SK-N-DZ (cell line): ENCODE measurements around the gene RPS4Y1. TPM values are rescaled to one million over a fixed set of nuclear protein-coding genes. Genes with fewer than 3 reads are reported as not detected.
"Not testable (repeated sequence)": the region's sequence is repeated elsewhere in the genome, so short reads cannot be mapped to it uniquely, and the experiment has no call there.

Source experiments
- DNase-seq: peaks from one replicate; pipeline ENCODE4 v3.0.0-alpha.2; 2015; ENCODE audit warnings: low spot score
- polyA plus RNA-seq, 2 experiments: library from polyadenylated mRNA; depleted of rRNA; stranded (reverse); fragments of >200 nt; gene quantifications; 2 replicates each; pipeline ENCODE4 v1.2.3, GENCODE V29; 2014

RPS4Y1 gene
- polyA plus RNA-seq (2014; cell fraction: cytosol; rRNA removed) = not detected in 2 replicates
- polyA plus RNA-seq (2014; cell fraction: nucleus; rRNA removed) = not detected in 2 replicates

DNA sequence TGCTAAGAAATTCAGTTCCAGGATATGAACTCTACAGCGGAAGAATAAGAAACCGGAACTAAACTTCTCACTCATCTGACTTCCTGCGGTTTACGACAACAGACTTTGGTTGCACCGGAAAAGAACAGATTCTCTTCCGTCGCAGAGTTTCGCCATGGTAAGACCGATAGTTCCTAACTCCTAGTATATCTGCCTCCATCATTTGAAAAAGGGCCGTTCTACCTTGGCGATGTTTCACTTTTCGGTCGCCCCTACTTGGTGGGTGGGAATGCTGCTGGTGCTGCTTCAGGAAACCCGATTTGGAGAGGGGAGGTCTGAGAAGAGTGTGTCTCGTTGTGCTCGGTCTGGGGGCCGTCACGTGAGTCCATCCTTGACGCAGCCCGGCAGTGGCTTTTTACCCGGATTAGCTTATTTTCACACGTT is at the start of gene RPS4Y1:
Gene RPS4Y1, plus strand, starts transcription at position 132 of the 423 bp plus-strand sequence. Its CDS starts 23 bp downstream, at position 155.
- no peak for DNase-seq

DNA sequence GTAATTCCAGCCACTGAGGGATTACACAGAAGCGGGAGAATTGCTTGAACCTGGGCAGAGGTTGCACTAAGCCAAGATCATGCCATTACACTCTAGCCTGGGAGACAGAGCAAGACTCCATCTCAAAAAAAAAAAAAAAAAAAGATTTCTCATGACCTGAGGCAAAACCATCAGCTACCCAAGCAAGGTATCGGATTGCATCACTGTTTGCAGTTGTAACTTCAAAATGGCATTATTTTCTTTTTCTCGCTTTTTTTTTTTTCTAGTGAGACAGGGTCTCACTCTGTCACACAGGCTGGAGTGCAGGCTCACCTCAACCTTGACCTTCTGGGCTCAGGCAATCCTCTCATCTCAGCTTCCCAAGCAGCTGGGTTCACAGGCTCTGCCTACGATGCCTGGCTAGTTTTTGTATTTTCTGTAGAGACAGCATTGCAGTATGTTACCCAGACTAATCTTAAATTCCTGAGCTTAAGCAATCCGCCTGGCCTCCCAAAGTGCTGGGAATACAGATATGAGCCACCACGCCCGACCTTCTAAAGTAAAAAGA is 44.4 kb upstream of the RPS4Y1 start:
- no peak for DNase-seq

DNA sequence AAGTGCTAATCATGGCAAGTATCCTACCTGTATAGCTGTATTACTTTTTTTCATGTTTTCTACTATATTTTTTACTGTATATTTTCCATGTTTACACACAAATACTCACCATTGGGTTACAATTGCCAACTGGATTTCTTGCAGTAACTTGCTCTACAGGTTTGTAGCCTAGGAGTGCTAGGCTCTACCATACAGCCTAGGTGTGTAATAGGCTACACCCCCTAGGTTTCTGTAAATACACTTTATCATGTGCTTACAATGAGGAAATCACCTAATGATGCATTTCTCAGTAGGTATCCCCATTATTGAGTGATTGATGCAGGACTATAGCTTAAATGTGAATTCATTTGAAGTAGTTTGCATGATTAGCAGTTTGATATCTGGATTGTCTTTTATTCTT is 43.4 kb upstream of the RPS4Y1 start:
- no peak for DNase-seq

DNA sequence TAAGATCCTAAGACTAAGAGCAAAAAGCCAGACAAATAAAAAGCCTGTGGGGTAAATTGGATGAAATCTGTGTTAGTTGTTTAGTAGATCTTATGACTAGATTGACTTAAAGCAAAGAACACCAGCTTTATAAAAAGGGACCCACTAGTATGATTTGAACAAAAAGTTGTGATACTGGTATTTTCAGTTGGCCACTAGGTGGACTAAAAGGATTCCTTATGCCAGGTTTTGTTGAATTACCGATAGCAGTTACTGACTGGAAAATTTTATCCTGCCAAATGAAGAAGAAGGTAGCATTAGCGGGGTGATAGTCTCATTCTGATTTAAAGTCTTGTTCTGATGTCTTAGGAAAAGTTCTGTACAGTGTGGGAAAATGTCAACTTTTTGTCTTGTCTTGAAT is 41.2 kb upstream of the RPS4Y1 start:
- no peak for DNase-seq

DNA sequence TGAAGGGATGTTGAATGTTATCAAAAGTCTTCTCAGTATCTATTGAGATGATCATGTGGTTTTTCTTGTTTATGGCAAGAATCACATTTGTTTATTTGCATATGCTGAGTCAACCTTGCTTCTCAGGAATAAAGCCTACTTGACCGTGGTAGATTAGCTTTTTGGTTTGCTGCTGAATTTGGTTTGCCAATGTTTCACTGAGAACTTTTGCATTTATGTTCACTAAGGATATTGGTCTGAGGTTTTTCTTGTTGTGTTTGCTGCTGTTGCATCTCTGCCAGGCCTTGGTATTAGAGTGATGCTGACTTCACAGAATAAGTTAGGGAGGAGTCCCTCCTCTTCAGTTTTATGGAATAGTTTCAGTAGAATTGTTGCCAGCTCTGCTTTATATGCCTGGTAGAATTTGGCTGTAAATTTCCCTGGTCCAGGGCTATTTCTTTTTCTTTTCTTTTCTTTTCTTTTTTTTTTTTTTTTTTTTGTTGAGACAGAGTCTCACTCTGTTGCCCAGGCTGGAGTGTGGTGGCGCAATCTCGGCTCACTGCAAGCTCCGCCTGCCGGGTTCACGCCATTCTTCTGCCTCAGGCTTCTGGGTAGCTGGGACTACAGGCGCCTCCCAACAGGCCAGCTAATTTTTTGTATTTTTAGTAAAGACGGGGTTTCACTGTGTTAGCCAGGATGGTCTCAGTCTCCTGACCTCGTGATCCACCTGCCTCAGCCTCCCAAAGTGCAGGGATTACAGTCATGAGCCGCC is 24.1 kb upstream of the RPS4Y1 start:
- DNase-seq = not testable (repeated sequence)

DNA sequence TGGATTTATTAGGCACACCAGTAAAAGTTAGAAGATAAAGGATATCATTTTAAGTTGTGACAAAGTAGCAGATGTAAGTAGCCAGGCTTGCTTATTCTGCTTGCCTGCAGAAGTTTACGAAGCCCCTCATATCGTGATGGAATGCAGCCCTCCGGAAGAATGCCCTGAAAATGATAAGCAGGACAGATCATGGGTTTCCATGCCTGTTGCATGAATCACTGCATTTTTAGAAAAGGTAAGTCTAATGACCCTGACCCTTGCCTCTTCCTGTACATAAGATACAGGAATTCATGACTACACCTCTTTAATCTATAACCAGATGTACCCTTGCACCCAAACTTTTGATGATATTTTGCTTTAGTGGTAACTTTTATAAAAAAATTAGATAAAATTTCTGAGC is 16.9 kb upstream of the RPS4Y1 start:
- no peak for DNase-seq

DNA sequence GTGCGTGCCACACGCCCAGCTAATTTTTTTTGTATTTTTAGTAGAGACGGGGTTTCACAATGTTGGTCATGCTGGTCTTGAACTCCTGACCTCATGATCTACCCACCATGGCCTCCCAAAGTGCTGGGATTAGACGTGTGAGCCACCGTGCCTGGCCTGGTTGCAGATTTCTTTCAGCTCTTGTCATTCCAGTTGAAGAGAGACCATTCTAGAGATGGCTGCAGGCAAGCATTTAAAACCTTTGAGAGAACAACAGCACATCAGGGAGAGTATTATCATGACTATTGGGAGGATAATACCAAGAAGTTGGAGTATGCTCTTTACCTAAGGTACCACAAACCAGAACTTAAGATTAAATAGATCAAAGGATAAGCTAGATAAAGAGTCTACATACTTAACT is 12.9 kb upstream of the RPS4Y1 start:
- DNase-seq = no peak

DNA sequence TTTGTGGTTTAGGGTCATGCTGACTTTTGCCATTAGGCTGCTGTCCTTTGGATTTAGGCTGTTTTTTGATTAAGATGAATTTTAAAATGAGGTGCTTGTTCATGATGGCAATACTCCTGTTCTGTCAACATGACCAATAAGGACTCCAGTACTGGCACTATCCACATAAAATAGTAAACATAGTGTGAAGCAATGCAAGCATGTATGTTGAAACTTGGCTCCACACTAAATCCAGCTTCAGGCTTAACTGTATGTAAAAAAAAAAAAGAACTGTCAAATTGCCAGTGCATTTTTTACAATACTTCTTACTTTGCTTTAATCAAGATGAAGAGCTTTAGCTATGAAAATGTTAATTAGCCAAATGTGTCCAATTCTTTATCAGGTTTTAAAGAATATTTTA is 6.2 kb upstream of the RPS4Y1 start:
- no peak for DNase-seq

DNA sequence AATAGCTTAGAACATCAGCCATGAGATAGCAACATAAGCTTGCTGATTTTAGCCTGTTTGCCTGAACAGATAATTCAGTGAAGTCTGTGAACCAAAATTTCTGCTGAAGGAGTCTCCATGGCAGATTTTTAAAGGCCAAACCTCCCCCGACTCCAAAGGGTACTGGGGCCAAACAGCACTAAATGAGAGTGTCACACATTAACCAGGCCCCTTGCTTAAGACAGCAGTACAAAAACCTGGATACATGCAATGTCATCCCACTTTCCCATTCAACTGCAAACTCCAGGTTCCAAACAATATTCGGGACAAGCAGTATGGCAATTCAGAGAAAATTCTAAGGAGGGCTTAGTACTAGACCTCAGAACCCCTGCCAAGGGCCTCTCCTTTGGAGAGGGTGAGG is 4.3 kb upstream of the RPS4Y1 start:
- no peak for DNase-seq

DNA sequence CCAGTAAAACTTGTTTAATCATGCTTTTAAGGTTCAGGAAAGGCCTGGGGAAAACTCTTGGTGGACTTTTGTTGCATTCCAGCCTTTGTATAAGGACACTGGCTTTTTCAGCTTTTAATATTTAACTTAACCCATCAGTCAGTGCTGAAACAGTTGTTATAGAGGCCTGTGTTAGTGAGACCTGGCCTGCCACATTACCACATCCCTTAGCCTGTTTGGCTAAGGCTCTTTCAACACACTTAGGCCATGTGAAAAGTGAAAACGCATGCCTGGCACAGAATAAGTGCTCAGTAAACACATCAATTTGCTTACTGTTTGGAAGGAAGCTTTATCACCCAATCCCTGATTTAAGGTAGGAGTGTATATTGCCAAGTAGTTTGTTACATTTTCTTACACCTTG is 3.5 kb upstream of the RPS4Y1 start:
- DNase-seq = no peak

DNA sequence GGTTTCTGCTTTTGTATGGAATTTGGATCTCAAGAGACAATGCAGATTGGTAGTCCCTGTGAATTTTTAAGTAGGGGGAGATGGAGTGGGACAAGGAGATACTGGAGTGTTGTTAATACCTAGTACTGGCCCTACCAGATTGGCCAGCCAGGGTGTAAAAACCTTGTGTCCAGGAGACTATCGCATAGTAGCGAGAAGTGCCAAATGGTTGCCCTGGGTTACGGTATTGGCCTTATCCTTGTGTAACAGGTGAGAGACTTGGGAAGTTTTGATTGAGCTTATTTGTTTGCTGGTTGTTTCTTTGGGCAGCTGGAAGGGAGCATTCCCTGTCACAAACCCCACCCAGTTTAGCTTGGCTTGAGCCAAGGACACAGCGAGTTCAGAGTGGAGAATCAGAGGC is 5.4 kb downstream of the RPS4Y1 start:
- no peak for DNase-seq

DNA sequence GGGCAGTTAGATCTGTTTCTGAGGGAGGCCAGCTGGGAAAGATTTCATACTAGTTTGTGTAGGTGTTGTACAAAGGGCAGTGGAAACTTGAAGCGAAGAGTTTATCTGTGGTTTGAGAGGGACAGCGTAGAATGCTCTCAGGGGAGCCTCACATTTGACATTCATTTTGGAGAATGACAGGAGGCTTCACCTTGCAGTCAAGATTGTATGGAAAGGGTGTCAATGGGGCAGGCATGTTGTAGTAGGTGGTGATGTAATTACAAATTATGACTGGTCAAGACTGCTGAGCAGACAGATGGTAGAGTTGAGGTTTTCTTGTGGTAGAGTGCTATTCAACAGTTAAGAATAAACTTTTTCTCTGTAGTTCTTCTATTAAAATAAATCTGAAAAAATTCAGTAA is 7.0 kb downstream of the RPS4Y1 start:
- DNase-seq = no peak

DNA sequence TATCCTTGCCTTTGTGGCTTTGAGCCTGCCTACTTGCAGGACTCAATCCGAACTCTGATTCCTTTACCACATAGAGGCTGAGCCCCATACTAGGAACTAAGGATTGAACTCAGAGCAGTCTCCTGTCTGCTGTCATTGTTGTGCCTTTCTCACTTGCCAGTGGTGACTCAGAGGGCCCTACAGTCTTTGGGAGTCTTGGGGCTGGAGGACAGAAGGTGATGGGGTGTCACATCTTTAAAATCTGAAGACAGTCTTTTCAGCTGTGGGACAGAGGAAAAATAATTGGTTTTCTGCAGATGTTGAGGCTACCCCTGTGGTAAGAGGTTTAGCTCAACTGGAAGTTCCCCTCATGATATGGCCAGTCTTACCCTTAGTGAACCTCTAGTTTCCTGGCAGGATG is 8.0 kb downstream of the RPS4Y1 start:
- DNase-seq = no peak

DNA sequence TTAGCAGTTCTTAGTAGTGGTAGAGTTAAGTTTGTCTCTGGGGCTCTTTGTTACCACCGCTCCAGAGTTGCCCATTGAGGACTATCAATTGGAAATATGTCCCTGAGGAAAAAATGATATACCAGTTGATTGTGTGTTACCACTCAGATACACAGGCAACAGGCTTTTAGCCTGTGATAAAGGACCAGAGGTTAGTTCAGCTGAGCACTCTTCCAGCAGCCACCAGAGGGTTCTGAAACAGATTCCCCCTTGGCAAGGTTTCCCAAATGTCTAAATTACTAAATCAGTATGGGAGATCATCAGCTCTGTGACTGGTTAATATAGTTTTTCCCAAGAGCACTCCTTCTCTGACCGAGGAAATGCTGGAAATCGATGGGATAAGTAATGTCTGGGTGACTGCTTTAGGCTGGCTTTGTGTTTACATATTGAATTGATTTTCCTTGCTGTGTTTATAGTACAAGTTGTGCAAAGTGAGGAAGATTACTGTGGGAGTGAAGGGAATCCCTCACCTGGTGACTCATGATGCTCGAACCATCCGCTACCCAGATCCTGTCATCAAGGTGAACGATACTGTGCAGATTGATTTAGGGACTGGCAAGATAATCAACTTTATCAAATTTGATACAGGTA is 12.9 kb downstream of the RPS4Y1 start:
- no peak for DNase-seq

DNA sequence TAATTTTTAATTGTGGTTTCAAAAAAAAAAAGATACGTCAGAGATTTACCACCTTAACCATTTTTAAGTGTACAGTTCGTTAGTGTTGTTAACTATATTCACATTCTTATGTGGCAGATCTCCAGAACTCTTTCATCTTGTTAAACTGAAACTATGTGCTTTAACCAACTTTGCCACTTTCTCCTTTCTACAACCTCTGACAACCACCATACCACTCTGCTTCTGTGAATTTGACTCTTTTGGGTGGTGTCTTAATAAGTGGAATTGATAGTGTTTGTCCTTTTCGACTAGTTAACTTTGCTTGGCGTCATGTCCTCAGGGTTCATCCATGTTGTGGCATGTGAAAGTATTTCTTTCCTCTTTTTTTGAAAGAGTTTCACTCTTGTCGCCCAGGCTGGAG is 15.7 kb downstream of the RPS4Y1 start:
- DNase-seq = no peak

DNA sequence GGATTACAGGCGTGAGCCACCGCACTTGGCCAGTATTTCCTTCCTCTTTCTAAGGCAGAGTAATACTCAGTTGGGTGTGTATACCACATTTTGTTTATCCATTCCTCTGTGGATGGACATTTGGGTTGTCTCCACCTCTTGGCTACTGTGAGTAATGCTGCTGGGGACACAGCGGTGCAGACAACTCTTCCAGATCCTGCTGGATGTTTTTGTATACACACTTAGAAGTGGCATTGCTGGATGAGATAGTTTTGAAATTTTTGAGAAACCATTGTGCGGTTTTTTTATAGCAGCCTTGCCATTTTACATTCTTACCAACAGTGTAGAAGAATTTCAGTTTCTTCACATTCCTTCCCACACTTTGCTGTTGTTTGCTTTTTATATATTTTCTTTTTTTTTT is 16.3 kb downstream of the RPS4Y1 start:
- no peak for DNase-seq

DNA sequence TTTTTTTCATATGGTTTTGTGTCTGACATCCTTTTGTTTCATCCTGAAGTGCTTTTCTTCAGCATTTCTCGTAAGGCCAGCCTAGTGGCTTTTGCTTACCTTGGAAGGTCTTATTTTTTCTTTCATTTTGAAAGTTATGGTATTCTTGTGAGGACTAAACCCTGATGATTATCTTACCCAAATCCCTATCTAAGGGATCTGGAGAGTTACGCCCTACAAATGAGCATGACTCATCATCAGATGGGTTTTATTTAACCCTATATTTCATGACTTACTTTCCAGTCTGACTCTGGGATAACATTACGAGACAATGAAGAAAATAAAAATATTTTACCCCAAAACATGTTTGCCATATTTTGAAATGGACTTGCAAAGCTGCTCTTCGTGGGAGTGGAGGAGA is 18.4 kb downstream of the RPS4Y1 start:
- DNase-seq = no peak

DNA sequence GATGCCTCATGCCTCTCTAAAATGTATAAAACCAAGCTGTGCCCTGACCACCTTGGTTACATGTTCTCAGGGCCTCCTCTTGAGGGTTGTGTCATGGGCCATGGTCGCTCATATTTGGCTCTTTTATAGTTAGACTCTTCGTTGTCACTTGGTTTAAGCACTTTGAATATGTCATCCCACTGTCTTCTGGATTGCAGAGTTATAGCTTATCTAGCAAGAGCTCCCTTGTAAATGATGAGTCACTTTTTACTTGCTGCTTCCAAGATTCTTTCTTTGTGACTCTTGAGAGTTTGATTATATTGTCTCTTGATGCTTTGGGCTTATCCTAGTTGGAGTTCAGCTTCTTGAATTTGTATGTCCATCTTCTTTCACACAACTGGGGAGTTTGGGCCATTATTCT is 19.1 kb downstream of the RPS4Y1 start:
- DNase-seq = no peak

DNA sequence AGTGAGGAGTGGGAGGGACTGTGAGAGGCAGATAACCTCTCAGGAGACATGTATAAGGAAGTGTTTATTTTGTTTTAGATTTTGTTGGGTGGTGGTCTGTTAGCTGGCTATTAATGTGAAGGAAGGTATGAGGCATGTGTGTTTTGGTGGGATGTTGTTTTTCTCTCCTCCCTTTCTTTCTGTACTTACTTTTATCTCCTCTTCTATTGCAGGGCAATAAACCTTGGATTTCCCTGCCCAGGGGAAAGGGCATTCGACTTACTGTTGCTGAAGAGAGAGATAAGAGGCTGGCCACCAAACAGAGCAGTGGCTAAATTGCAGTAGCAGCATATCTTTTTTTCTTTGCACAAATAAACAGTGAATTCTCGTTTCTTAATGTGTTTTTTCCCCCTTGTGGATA is 25.2 kb downstream of the RPS4Y1 start:
- DNase-seq = no peak

DNA sequence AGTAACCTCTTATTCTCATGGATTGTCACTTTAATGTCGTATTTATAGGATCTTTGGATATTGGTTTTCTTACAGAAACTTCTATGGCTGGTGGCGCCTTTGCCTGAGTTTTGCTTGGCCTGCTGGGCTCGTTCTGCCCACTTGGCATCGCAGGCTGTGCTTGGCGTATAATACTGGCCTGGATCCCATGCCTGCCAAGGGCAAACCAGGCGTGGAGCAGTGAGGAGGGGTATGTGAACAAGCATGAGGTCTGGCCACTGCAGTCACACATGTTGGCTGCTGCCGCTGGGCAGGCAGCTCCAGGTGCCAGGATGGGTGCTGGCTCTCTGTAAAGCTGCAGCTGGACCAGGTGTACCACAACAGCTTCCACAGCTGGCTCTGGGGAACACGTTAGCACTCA is 26.1 kb downstream of the RPS4Y1 start:
- DNase-seq = no peak

DNA sequence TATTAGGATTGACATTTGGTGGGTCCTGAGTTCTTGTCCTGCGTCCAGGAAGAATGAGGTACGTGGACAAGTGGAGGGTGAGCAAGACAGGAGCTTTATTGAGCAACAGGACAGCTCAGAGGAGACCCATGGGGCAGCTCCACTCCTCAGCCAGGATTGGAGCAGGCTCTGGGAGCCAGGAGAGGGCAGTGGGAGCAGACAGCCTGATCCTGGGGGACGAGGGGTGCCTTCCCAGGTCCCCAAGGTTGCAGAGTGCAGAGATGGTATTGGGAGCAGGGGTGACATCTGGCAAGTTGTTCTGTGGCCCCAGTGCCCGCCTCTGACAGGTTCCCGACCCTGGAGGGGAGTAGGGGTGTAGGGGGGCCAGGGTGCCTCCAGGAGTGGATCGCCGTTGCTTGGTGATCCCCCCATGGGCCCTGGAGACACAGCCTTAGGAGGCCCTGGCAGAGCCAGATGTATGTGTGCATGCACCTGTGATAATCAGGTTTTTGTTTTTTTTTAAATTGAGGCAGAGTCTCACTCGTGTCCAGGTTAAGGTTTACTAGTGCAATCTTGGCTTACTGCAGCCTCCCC is 26.7 kb downstream of the RPS4Y1 start:
- DNase-seq = no peak

DNA sequence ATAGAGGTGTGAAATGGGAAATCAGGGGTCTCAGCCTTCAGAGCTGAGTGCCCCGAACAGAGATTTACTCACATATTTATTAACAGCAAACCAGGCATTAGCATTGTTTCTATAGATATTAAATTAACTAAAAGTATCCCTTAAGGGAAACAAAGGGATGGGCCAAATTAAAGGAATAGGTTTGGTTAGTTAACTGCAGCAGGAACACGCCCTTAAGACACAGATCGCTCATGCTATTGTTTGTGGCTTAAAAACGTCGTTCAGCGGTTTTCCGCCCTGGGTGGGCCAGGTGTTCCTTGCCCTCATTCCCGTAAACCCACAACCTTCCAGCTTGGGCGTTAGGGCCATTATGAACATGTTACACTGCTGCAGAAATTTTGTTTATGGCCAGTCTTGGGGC is 30.8 kb downstream of the RPS4Y1 start:
- DNase-seq = not testable (repeated sequence)

DNA sequence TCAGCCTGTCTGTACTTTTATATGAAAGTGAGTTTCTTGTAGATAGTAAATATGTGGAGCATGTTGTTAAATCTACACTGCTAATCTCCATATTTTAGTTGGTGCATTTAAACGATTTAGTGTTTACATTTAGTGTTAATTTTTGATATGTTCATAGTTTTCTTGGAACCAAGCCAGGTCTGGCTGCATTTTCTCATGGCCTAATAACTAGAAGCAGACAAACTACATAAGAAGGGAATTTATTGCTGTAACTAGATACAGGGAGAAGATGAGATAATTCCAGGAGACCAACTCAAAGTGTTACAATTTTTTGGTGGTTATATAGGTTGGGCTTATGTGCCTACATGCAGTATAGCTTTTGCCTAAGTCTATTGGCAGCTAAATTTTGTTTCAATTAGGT is 32.8 kb downstream of the RPS4Y1 start:
- DNase-seq = no peak
